COR-L47 (cell line): ENCODE data around the gene CPSF4L.
A peak's percentile ranks its signal among the peaks of the same experiment; 100 is the strongest.
"Not testable (repeated sequence)": the region's sequence is repeated elsewhere in the genome, so short reads cannot be mapped to it uniquely, and the experiment has no call there.

Experiments
- DNase-seq: peaks from one replicate; lab custom pipeline; 2025; lab: John Stamatoyannopoulos, UW

CPSF4L gene

DNA sequence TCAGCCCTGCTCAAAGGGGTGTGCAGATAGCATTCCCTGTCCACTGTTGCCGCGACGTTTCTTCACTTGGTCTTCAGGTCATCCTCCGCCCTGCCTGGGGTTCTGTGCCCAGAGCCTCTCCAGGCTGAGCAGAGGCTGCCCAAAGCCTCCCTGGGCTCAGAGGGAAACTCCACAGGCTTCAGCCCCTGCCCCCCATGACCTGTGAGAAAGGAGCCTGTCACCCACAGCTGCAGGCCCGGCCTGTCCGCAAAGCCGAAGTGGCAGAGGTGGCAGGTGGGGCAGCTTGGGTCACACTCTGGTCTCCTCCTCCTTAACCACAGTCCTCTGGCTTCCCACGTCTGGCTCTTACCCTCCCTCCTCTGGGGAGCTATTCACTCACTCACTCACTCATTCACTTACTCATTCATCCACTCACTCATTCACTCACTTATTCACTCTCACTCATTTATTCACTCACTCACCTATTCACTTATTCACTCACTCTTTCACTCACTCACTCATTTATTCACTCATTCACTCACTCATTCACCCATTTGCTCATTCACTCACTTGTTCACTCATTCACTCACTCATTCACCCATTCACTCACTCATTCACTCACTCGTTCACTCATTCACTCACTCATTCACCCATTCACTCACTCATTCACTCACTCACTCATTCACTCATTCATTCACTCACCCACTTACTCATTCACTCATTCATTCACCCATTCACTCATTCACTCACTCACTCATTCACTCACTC is 7.1 kb upstream of the CPSF4L start:
- DNase-seq: no peak

DNA sequence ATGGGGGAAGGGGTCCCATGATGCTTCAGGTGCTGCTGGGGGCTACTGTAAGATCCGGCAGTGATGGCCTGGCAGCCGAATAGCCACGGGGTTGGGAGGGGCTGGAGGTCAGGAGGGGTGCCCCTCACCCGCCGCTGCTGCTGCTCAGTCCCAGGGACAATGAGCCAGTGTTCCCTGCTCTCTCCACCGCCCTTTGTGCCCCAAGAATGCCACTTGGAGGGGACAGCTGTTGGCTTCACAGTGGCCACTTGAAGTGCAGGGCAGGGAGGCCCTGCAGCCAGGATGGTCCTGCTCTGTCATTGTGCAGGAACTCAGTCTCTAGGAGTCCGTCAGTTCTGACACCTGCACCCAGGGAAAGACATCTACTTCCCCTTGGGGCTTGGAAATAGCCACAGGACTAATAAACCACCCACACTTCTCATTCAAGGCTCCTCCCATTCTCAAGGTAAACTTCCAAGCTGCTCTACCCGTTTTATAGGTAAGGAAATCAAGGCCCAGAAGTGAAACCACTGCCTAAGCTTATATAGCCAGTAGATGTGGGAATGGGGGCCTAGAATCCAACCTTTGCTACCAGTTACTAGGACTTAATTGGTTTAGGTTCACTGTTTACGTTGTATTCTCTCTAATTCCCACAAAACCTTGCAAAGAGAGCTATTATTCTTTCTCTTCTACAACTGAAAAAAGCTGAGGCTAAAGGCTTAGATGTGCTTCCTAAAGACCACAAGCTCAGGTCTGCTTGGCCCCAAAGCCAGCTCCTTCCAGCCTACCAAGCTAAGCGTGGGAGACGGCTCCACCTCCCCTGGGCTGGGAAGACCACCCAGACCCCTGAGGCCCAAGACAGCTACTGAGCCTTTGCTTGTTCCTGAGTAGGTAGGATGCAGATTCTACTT is 6.2 kb upstream of the CPSF4L start:
- DNase-seq: no peak

DNA sequence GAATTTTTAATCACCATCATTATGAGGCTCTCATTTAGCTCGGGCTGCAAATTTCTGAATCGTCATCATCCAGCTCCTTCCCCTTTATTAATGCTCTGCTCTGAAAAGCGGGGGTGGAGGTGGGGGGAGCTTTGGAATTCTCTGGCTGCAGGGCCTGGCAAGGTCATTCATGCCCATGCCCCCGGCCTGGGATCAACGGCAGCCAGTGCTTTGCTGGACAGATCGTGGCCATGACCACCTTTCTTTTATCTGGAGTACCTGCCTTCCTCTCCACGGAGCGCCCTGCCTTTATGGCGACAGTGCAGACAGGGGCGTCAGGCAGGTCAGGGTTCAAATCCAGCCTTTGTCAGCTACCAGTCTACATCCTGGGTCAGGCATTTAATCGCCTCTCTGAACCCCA is 5.1 kb upstream of the CPSF4L start:
- DNase-seq: peak; percentile 20

DNA sequence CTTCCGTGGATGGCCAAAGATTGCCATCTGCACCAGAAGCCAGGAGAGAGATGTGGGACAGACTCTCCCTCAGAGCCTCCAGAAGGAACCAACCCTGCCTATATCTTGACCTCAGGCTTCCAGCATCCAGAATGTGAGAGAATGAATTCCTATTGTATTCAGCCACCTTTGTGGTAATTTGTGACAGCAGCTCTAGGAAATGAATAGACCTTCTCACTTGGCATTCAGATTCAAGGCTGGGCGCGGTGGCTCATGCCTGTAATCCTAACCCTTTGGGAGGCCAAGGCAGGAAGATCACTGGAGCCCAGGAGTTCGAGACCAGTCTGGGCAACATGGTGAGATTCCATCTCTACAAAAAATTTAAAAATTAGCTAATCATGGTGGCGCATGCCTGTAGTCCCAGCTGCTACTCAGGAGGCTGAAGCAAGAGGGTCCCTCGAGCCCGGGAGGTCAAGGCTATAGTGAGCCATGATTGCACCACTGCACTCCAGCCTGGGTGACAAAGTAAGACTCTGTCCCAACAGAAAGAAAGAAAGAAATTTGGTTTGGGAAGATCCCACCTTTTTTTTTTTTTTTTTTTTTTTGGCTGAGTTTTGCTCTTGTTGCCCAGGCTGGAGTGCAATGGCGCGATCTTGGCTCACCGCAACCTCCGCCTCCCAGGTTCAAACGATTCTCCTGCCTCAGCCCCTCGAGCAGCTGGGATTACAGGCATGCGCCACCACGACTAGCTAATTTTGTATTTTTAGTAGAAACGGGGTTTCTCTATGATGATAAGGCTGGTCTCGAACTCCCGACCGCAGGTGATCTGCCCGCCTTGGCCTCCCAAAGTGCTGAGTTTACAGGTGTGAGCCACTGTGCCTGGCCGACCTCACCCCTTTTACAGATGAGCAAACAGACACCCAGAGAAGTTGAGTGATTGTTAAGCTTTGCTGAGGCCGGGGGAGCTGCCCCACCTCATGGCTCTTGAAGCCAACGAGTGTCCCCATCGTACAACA is 4.3 kb upstream of the CPSF4L start:
- DNase-seq: no peak

DNA sequence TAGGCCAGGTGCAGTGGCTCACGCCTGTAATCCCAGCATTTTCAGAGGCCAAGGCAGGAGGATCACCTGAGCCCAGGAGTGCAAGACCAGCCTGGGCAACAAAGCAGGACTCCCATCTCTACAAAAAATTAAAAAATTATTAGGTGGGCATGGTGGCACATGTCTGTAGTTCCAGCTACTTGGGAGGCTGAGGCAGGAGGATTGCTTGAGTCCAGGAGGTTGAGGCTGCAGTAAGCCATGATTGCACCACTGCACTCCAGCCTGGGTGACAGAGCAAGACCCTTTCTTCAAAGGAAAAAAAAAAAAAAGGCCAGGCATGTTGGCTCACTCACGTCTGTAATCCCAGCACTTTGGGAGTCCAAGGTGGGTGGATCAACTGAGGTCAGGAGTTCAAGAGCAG is 2.8 kb upstream of the CPSF4L start:
- DNase-seq: not testable (repeated sequence)

DNA sequence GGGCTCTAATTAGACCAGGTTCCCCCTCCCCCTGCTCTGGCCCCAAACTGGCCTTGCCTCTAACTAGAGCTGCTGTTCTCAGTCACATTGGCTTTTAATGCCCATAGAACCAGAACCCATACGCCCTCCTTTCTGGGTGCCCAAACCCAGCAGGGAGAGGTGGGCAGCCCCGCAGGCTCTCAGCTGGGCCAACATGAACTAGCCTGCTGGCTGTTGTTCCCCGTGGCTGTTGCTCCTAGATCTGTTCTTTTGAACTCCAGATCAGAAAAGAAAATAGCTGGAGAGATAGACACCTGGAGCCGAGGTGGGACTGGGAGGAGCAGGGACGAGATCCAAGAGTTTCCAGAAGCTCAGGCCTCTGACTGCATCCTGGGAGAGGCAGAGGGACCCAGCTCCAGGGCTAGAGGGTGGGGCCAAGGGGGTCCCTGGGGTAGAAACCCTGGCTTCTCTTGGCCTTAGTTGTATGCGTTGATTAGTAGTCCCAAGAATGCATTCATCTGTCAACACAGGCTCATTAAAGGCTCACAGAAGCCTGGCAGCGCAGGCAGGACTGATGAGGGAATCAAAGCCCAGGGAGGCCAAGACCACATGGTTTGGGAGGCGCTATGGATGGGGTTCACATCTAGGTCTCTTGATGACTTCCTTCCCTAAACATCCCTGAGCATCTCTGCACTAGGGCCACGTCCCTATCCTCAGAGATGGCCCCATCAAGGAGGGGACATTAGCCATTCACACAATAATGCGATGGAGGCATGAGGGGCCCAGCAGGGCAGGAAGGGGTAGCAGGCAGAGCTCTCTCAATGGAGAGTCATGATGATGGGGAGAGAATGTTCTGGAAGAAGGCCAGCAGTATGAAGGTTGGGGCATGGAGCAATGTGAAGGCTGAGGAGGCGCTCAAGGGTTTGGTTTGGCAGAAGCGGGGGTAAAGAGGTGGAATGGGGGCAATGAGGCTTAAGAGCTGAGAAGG is 1.3 kb upstream of the CPSF4L start:
- DNase-seq: no peak

DNA sequence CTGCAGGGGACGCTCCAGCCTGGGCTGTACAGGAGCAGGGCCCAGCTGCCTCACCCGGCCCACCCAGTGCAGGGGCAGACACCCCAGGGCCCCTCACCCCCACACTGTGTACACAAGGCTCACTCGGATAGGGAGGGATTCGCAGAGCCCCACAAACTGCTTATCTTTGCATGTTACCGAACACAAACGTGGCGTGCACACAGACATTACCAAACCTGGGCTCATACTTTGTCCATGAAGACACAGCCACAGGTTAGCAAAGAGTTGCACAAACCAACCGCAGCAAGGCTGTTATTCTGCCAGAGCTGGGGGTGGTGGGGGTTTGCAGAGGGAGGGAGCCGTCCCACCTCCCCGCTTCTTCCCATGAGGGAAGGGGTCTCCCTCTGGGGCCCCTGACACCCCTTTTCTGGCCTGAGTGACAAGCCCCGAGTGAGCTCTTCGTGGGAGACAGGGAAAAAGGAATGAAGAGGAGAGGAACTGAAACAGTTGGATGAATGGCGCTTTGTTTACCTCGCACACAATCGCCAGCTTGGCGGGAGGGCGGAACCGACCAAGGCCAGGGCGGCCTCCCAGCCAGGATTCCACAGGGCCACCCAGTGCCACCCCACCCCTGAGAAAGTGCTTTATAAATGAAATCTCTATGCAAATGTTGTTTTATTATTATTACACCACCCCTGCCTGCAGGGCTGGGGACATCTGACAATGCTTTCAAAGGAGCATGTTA is 434 bp upstream of the CPSF4L start:
- DNase-seq: peak; percentile 17

DNA sequence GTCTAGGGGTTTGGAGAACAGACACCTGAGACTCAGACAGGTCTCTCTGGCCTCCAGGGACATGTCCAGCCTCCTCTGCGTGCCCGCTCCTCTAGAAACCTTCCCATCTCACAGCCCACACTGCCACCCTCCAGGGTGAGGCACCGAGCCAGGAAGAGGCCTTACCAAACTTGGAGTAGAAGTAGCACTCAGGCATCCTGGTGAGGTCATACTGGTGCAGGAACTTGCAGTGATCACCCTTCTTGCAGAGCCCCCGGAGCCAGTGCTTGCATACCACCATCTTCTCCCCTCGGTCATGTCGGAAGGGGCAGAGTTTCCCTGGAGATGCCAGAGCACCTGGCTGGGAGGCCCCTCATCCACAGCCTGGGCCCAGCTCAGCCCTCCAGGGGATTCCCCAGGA is 4.2 kb downstream of the CPSF4L start:
- no peak for DNase-seq

DNA sequence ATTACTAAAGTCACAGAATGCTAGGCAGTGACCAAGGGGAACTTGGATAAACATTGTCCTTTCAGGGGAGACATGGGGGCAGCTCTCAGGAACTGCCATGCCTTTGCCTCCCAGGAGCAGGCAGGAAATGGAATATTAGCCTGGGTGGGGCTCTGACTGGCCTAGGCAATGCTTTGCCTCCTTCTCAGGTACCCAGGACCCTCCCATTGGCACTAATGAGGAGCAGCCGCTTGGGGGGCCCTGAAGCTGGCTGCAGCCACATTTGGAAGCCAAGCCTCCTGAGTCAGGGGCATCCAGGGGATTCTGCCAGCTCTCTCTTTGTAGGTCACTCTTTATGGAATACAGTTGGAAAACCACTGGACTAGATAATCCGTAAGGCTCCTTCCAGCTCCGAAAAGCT is 5.5 kb downstream of the CPSF4L start:
- DNase-seq: no peak

DNA sequence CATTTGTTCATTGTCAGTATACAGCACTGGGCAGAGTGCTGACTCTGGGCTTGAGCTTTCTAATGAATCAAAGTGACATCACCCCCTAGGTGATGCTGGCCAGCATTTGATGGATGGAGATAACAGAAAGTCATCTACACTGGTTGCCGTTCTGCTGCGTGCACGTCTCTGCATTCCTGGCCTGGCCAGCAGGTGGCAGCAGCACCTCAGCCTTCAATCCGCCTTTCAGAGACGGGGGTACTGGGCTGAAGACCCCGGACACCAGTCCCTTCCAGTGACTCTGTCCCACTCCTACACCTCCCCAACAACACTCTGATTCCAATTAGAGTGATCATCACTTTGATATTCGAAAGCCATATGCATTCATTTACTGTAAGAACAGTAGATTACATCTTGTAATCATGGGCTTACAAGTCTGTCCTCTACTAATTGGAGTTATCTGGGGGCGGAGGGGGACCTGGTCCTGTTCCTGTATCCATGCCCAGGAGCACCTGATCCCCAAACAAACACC is 6.0 kb downstream of the CPSF4L start:
- DNase-seq: peak; percentile 52

DNA sequence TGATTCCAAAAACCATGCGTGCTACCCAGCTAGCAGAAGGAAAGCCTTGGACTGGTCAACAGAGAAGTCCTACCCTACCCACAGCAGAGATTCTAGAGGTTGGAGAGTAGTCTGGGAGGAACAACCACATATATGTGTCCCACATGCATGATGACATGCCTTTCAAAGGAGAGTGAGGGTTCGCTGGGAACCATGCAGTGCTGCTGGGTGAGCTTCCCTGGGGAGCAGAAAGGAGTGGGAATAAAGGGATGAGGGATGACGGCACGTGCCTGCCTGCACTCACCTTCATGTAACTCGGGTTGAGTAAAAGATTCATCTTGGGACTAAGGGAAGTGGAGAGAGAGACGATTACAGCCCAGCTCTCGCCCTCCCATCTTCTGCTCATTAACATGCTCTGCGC is 9.8 kb downstream of the CPSF4L start:
- no peak for DNase-seq

DNA sequence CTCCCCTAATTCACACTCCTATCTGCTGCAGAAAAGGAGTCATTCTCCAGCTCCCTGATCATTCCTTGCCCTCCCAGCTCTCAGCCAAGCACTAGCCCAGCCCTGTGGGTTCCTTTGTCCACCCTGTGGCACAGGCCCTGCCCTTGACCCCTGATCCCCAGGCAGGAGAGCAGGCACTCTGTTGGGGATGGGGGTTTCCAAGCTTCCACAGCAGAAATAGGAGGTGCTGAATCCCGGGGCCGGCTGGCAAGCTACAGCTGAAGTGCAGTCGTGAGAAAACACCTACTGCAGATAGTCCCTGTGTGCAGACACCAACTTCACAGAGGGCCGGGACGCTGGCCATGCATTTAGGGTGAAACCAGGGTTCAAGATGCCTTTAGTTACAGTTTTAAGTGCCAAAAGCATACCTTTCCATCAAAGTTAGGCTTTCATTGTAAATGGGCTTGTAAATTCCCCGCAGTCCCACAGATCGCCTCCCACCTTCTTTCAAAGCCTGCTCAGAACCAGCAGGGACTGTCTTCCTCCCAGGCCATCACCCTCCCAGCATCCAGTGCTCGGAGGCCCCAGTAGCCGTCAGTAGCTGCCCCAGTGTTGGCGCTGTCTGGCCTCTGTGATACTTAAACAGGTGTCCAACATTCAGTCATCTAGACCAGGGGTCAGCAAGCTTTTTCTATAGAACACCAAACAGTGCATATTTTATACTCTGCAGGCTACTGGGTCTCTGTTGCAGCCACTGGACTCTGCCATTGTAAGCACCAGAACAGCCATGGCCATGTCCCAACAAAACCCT is 10.6 kb downstream of the CPSF4L start:
- no peak for DNase-seq

DNA sequence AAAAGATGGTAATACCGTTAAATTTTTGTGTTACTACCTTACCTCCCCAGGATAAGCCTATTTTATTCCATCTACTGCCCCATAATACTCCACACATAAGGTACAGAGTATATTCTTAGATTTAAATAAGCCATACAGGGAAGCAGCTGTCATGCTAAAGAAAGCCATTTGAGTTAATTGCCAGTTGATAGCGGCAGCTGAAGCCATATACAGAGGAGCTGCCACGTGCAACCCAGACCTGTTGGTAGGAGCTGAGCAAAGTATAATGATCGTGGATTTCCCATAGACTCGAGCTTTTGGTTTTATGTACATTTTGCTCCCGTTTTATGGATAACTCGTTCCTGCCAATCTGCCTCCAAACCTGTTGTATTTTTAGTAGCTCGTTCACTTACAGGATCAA is 12.0 kb downstream of the CPSF4L start:
- no peak for DNase-seq

DNA sequence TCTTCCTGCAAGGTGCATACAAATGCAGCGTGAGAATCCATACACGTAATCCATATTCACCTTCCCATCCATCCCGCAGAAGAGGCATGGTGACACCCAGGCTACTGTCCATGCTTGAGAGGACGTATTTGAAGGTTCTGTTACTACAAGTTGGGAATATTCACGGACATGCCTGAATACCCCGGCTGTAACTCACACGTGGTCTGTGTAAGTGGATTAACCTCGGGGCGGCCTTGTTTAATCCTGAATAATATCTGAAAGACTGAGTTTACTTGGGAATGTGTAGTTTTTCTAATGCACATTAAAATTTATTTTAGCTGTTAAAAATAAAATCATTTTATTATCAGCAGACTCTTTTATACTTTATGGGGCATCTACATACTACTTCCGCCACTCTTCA is 13.1 kb downstream of the CPSF4L start:
- no peak for DNase-seq

DNA sequence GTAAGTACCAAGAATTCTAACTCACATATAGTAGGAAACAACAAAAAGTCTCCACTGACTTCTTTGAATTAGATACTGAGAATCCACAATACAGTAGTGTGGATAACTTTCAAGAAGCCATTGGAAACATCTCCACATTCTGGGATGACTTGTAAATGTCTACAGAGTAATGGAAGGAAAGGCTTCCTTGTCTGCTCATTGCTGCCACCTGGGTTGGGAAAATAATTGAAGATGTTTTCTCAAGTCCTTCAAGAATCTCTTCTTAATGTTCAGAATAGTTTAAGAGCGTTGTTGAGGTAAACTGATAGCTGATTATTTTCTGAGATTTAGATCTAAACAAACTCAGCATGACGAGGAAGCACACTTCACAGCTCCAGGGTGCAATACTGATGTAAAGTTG is 14.0 kb downstream of the CPSF4L start:
- DNase-seq: no peak

DNA sequence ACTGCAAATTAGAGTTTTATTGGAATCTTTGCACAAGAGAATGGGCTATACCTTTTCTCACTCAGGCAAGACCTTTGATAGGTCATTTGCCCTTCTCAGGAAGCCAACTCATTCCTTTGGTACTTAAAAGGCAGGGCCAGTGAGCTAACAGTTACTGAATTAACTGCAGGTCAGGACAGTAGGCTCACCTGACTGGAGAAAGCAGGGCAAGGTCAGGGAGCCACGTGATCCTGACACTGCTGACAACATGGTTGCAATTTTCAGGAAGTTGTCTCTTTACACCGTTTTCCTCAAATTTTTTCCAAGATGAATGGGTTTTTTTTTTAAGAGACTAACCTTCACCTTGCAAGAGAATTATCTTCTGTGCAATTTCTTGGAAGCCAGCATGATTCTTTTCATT is 21.1 kb downstream of the CPSF4L start:
- DNase-seq: no peak

DNA sequence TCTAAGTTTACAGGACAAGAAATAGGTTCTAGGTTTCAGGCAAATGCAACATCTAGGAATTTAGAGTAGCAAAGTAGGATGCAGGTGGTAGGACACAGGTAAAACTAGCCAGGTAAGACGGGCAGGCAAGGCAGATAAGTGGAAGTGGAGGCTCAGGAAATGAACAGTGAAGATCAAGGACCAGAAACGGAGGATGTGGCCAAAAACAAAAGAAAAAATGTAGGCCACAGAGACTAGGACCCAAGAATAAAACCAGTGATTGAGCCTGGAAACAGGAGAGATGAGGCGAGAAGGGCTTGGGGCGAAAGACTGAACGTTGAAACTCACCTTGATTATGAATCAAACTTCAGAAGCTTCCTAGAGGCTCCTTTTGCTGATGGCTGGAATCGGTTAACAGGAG is 24.0 kb downstream of the CPSF4L start:
- no peak for DNase-seq

DNA sequence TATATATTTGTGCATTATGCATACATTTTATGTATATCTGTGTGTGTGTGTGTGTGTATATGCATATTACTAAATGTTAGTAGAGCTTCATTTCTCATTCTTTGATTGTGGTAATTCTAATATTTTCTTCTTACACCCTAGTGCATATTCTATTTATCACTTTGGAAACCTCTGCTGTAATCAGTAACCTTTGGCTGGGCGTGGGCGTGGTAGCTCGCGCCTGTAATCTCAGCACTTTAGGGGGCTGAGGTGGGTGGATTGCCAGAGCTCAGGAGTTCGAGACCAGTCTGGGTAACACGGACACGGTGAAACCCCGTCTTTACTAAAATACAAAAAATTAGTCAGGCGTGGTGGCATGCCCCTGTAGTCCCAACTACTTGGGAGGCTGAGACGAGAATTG is 26.9 kb downstream of the CPSF4L start:
- no peak for DNase-seq
